Sigmoid colon (tissue), 4 donors: ENCODE results near the gene MC1R.

ENCODE experiments used
- CTCF ChIP-seq, 4 experiments: fragments of 450-650 bp in 3 of 4; fragments of 200-600 bp in 1 of 4; IDR thresholded peaks; one replicate each; pipeline ENCODE4 v1.5.1; 2016 to 2019; ENCODE audit warnings: antibody characterized with exemption in 4 of 4, mild to moderate bottlenecking in 3 of 4, moderate library complexity in 2 of 4
- EP300 ChIP-seq, 4 donors: sonication (generic); formaldehyde crosslinking; IDR thresholded peaks; one replicate each; pipeline ENCODE4 v1.6.1; 2017; ENCODE audit warnings: antibody characterized with exemption in 4 of 4

GRCh38 chr16:89881368-89881730 is 37.3 kb upstream of the MC1R start:
- TF ChIP-seq CTCF (IDR thresholded peaks at IDR 0.05) (no peak), EP300 (IDR thresholded peaks at IDR 0.05) (no peak)
